NCI-H1092 (cell line): ENCODE data around the gene TTC4.

Experiments used
- DNase-seq: peaks from one replicate; lab custom pipeline; 2025; lab: John Stamatoyannopoulos, UW

Gene TTC4

DNA sequence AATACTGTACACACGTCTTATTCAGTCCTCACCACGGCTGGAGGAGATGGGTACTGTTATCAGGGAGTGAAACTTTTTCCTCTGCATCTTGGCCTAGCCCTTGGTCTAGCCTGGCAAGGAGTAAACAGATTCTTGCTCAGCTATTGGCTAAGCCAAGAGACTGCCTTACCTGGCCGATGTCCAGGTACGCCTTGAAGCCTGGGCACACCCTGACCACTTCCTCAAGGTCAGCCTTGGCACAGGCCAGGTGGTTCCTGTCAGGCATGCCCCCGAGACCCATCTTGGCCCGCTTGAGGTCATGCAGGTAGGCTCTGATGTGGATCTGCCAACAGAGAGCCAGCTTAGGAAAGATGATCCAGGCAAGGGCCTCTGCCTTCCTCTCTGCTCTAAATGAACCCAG is 66.5 kb downstream of the TTC4 start:
- DNase-seq = no peak

DNA sequence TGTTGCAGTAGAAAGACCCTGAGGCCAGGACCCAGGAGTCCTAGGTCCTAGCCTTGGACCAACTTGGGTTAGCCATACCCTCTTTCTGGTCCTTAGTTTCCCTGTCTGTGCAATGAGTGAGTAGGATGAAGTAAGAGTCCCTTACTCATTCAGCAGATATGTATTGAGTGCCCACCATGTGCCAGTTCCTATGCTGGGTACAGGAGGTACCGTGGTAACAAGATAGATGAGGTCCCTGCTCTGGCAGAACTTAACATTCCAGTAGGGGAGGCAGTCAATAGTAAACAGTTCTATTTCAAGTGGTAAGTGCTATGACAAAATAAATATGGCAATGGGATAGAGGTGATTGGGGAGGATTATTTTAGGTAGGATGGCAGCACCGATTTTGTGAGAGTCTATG is 66.9 kb downstream of the TTC4 start:
- DNase-seq = no peak

DNA sequence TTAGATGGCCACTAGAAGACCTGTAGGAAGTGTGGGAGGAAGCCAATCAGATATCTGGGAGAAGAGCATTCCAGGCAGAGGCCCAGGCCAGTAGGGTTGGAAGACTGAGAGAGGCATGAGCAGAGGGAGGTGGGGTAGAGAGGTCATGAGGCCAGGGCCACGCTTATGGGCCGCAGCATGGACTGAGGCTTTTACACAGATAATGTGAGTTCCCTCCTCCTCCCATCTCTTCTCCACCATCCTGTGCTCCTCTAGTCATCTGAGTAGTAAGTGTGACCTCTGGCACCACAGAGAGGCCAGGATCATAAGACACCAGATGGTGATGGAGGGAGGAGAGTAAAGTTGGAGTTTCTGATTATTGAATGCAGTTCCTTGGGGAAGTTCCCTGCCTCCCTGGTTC is 68.4 kb downstream of the TTC4 start:
- DNase-seq = no peak

DNA sequence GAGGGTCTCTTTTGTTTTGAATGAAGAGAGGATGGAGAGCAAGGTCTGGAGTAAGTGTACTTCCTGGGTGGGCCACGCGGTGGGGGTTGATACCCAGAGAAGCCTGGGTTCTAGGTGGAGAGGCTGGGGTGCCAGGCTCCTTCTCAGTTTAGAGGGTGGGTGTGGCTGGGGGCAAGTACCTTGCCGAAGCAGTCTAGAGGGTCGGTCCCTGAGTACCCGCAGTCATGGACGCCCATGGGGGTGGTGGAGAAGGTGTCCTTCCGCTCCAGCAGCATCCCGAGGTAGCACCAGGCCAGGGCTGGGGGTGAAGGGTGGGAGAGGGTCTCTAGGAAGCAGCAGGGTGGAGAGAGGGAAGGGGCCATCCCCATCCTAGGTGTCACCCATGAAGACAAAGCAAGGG is 71.1 kb downstream of the TTC4 start:
- no peak for DNase-seq

DNA sequence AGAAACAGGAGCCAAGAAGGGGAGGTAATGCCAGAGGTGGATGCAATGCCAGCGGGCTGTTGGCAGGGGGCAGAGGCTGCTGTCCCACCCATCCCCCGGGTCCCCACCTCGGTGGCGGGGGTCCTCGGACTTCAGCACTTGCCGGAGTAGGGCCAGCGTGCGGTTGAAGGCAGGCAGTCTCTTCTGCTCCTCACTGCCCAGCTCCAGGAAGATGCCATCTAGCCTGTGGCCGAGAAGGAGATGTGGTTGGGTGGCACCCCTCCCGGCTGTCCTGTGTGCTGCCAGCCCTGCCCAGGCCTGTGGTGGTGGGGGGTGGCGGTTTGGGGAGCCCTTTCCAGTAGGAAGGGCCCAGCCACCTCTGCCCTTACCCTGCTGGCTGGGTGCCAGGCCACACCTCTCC is 71.9 kb downstream of the TTC4 start:
- no peak for DNase-seq

DNA sequence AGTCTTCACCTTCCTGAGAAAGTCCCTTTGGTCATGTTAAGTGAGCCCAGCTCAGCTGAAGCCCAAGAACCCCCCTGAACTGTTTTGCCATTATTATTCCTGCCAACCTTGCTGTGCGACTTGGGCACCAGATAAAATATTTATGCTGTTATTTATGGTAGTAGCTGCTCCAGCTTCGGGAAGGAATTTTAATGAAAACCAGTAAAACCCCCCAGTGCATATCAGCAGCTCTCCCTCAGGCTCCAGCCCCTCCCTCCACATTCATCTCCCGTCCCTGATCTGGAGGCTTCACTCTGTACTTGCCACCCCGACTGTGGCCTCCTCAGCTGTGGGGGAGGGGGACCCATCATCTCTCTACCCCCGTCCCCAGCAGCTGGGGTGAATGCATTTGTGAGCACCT is 72.8 kb downstream of the TTC4 start:
- no peak for DNase-seq

DNA sequence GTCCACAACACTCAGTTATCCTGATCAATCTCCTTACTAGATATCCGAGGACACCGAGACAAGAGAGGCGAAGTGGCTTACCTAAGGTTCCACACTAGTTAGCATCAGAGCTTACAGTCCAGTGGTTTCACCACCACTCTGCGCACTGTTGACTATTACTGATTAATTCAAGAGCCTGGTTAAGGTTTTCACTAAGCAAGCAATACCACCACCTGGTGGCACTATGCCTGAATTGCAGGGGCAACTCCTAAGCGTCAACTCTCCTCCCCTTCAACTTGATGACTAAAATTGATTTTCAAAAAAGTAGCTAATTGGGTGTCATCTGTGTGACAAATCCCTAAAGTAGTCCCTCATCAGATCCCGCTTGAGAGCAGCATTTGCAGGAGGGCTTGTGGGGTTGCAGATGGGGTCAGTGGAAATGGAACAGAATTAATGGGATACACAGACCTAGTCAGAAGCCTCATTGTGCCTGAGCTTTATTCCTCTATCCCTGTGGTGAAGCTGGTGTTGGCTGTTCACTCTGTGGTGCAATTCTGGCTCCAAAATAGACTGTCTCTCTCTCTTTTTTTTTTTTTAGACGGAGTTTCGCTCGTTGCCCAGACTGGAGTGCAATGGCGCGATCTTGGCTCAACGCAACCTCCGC is 76.3 kb downstream of the TTC4 start:
- no peak for DNase-seq
